HG03175 (cell line): ENCODE results near the gene CATSPER4.
"Not testable (repeated sequence)": the region's sequence is repeated elsewhere in the genome, so short reads cannot be mapped to it uniquely, and the experiment has no call there.

Experiments
- ATAC-seq: cut with Tn5 transposase; IDR thresholded peaks from one replicate; pipeline ENCODE4 v1.9.1; 2021; ENCODE audit warnings: mild to moderate bottlenecking, moderate library complexity; ENCODE audit not compliant: unreplicated experiment

CATSPER4 gene

DNA sequence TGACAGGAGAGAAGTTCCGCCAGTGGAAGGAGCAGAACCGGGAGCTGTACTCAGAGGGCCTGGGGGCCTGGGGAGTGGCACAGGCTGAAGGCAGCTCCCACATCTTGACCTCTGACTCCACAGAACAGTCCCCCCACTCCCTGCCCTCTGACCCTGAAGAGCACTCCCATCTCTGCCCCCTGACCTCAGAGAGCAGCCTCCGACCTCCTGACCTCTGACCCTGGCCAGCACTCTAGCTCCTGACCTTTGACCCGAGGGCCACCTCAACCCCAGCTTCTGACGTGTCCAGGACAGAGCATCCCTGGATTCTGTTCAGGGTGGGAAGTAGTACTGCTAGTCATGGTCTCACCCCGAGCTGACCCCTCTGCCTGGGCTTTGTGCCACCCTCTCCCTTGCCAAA lies 1.1 kb upstream of the CATSPER4 start:
- ATAC-seq = no peak

DNA sequence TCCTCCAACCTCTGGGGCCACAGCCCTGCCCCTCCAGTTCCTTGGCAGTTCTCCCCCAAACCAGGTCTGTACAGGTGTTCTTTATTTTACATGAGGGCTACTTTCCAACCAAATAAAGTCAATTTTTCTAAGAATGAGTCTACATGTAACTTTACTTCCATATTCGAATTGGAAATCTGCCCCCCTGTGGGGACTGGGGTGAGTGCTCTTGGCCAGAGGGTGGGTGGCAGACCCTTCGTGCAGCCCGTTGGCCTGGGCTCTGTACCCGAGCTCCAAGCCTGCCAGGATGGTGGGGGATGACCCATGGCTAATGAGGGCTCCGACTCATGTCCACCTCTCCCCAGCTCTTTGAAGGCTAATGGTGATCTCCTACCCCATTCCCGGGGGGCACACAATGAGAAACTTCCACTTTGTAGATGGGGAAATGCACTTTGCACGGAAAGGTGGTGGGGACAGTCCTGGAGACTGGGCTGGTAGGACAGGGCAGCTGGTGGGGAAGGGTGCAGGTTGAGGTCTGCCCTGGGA lies 589 bp upstream of the CATSPER4 start:
- ATAC-seq = no peak

GRCh38 chr1:26191739-26192138 lies 1.3 kb downstream of the CATSPER4 start:
- no peak for ATAC-seq

DNA sequence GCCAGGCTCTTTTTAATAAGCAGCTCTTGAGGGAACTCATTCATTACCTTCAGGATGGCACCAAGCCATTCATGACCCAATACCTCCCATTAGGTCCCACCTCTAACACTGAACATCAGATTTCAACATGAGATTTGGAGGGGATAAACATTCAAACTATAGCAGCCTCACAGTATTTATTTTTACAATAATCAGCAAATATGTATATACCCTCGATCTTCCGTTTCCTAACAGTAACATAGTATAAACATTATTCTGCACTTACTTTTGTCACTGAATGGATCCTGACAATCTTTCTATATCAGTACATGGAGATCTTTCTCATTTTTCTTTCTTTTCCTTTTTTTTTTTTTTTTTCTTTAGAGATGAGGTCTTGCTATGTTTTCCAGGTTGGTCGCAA lies 5.4 kb downstream of the CATSPER4 start:
- ATAC-seq = no peak

- ATAC-seq = no peak
These were observed 6.9 kb downstream of the CATSPER4 start for GRCh38 chr1:26197301-26197700.

DNA sequence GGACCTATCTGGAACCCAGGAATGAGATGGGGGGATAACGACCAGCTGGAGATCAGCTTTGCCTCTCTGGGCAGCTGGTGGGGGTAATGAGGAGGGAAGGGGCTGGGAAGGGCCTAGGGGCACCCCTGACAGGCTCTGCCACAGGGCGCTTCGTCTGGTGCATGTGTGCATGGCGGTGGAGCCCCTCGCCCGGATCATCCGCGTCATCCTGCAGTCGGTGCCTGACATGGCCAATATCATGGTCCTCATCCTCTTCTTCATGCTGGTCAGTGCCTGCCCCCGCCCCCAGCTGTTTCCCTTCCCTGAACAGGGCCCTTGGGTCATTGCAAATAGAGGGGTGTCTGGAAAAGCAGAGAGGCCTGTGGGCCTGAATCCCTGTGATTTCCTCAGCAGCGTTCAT lies 7.4 kb downstream of the CATSPER4 start:
- no peak for ATAC-seq

GRCh38 chr1:26200413-26200812 lies 10.0 kb downstream of the CATSPER4 start:
- ATAC-seq = no peak

DNA sequence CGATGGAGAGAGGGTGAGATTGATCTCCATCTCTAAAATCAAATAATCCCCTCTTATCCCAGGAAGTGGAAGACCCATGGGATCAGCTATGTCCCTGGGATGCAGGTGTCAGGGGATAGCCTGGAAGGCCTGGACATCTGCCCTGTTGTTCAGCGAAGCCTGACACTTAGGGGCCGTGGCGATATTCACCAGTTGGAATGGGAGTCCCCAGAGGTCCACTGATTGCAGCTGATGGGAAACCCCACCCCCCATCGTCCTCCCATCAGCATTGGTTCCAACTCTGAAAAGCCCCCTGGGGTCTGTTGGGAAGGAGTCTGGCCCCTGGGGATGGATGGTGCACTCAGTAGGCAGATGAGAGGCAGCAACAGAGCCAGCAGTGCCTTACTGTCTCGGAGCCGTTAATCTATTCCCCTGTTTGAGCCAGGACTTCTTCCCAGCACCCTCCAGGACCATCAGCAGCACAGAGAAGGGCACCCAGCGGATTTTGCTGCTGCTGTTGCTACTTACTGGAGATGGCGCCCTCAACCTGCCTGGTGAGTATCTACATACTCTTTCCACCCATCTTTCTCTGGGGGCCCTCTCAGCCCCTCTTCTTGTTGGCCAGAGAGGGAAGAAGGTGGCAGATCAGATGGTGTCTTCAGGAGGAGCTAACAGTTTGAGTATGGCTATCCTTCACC lies 13.4 kb downstream of the CATSPER4 start:
- no peak for ATAC-seq

DNA sequence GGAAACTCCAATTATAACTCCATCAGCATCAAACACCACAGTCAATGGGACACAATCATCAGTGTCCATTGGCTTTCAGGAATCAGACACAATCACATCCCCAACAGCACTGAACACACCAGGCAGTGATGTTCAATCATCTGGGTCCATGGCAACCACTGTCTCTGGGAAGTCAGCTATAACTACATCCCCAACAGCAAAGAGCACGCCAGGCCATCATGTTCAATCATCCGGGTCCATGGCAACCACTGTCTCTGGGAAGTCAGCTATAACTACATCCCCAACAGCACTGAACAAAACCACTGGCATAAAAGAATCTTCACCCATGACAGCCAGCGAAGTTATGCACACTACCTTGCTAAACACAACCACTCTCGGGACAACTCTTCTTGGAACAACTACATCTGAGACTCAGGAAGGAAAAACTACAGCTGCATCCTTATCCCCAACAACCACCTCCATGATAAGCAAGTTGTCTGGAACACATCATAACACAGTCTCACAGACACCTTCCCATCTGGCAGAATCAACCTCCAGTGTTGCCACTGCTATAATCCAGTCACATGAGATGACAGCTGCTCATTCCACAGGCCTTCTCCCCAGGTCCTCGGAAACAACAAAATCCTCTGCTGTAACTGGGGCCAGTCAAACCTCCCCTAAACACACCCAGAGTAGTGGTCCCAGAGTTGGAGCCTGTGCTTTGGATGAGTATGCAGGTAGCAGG lies 19.9 kb downstream of the CATSPER4 start:
- no peak for ATAC-seq

- ATAC-seq = no peak
These were observed 22.3 kb downstream of the CATSPER4 start for GRCh38 chr1:26212726-26213125.

DNA sequence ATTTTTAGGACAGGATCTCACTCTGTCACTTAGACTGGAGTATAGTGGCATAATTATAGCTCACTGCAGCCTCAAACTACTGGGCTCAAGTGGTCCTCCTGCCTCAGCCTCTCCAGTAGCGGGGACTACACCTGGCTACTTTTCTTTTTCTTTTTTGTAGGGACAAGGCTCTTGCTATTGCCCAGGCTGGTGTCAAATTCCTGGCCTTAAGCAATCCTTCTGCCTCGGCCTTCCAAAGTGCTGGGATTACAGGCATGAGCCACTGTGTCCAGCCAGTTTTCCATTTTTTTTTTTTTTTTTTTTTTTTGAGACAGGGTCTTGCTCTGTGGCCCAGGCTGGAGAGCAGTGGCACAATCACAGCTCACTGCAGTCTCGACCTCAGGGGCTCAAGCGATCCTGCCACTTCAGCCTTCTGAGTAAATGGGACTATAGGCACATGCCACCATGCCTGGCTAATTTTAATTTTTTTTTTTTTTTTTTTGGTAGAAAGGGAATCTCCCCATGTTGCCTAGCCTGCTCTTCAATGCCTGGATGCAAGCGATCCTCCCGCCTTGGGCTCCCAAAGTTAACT lies 23.0 kb downstream of the CATSPER4 start:
- no peak for ATAC-seq

DNA sequence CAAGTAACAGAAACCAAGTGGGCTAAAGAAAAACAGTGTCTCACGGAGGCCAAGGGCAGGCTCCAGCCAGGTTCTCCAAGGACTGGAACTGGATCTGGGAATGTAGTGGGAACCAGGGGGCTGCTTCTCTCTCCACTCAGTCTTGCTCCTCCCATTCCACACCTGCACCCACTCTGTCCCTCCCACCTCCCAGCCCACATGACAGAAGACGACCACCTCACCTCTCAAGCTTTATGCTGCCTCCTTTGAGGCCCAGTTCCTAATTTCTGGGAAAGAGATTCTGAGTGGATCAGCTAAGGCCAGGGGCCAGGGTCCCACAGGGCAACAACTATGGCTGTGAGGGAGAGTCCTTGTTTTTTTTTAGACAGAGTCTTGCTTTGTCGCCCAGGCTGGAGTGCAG lies 24.8 kb downstream of the CATSPER4 start:
- ATAC-seq = no peak

DNA sequence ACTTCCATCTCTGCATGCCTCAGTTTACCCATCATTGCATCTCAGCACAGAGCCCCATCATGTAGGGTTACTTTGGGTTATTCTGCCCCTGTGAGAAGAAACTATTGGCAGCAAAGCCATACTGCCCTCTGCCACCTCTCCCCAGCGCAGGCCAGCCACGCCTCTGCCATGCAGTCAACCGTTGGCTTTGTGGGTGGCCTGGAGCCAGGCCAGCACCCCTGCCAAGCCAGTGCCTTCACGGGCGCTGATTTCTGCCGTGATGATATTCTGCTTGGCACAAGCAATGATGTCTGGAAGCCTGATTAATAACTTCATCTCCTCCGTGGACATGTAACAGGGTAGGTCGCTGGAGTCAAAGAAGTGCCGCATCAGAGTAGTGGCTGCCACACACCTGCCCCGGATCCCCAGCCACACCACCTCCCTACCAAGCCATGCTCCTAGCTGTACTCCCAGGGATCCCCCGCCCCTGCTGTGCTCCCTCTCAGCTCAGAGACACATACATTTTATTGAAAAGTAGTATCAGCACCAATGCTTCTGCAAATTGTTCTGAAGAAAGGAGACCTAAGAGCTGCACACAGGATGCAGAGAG lies 28.6 kb downstream of the CATSPER4 start:
- no peak for ATAC-seq

- no peak for ATAC-seq
These were observed 30.0 kb downstream of the CATSPER4 start for GRCh38 chr1:26220199-26220912.

DNA sequence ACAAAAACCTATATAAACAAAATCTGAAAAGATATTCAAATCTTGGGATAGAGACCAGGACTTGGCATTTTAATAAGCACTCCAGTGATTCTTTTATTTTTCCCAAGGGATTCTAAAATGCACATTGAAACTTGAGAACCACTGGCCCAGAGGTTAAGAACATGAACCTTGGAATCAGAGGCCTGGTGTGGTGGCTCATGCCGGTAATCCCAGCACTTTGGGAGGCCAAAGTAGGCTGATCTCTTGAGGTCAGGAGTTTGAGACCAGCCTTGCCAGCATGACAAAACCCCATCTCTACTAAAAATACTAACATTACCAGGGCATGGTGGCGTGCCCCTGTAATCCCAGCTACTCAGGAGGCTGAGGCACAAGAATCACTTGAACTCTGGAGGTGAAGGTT lies 30.7 kb downstream of the CATSPER4 start:
- no peak for ATAC-seq

- ATAC-seq = no peak
These were observed 34.2 kb downstream of the CATSPER4 start for GRCh38 chr1:26224606-26225005.

DNA sequence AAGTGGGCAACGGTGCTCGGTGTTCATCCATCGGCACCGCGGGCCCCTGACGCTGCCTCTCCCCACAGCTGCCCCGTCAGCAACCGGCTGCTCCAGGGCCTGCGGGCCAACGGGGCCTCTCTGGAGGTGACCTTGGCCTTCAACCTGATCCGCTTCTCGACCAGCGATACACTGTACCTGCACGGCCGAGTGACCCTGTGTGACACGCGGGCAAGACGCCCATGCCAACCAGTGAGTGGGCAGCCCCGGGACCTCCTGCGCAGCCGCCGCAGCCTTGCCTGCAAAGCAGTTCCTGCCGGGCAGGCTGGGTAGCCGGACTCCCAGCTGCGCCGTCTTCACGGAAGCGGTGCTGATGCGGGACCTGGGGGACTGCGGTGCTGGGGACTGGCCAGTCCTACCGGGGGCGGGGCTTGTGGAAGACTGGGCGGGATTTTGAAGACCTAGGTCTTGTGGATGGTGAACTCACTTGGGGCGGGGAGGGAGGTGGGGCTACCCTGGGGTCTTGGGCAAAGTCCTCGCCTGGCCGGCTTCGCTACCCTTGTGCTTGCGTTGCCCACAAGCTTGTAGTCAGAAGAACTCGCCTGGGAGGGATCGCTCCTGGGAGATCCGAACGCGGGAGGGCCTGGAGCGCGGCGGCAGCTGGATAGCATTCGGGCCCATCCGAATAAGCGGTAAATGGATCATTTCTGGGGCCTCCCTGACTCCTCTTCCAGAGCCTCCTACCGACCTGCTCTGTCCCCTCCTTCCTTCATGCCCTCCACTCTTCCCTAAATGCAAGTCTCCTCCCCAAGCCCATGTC lies 34.8 kb downstream of the CATSPER4 start:
- ATAC-seq = no peak

DNA sequence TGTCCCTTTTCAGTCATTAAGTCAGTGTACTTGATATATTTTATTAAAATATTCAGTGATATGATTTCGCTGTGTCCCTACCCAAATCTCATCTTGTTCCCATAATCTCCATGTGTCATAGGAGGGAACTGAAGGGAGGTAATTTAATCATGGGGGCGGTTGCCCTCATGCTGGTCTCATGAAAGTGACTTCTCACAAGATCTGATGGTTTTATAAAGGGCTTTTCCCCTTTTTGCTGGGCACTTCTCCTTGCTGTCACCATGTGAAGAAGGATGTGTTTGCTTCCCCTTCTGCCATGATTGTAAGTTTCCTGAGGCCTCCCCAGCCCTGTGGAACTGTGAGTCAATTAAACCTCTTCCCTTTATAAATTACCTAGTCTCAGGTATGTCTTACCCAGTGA lies 40.3 kb downstream of the CATSPER4 start:
- ATAC-seq = not testable (repeated sequence)

DNA sequence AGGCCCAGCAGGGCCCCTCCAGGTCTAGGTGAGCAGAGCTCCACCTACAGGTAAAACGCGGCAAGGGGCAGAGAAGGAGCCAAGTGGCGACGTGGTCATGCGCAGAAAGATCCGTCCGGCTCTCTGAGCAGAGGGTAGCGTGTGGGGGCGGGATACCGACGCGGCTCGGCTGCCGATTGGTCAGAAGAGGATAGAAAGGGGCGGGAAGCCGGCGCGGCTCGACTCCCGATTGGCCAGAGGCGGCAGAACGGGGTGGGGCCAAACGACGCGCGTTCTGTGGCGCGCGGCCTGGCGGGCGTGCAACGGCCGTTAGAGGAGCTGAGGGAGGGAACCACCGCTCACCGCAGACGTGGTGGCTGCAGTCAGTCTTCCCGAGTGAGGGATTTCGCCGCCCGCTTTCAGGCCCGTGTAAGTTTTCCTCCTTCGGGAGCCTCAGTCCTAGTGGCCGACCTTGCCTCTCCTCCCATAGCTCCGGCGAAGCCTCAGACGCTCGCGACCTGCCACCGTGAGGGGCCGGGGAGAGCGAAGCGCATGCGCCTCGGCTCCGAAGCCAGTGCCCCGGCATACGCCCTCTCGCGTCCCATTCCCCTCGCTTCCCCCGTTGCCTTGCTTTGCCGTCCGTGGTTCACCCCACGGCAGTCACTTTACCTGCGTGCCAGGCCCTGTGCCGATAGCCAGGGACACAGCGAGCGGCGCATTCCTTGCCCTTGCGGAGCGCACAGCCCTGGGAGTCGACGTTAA lies 43.7 kb downstream of the CATSPER4 start, which contains the start of gene CEP85:
CEP85 (plus strand) TSS at position 298 of the 741 bp plus-strand sequence. CDS start 5,584 bp downstream, outside the sequence.
- peak; percentile 93 for ATAC-seq
